ENCODE measurements around the gene NFYA. TPM values are rescaled to one million over a fixed set of nuclear protein-coding genes. Genes with fewer than 3 reads are reported as not detected.

The NFYA gene
- total and polyA plus RNA-seq, 2 of the 13 experiments (the other 11 are each of a cell fraction or from before 2014, with no cell fraction given), result 16.0 to 22.9 TPM

- no TSS peak for BruUV-seq (replicated peaks)
- peaks cover 0 to 21% of the 10 kb centered on the region in 2 experiments; a peak in 3 of 5 replicates for H3K36me3 ChIP-seq (replicated peaks in 1 of 2; ENCODE audit: control insufficient read depth in 1 of 2, insufficient read depth in 2 of 2, low read length in 2 of 2)
- H3K9me3 ChIP-seq (ENCODE audit: low read length), result no peaks in the 10 kb centered on the region
- no peaks in the 10 kb centered on the region for H4K20me1 ChIP-seq (ENCODE audit: insufficient read depth, low read length)
- CTCF ChIA-PET (ENCODE audit: low intra/inter-chr PET ratio, low total read pairs), result interaction anchor here (0.9 to 5.3 kb wide), 5 partner anchors 28 to 60 kb away, joined by 3 to 56 read pairs (median 25); partner anchors contain the start of gene UNC5CL
- in situ Hi-C loops (cut with HindIII; ENCODE audit: extremely low pct_ligation_motif_present, low pct_unique_long_range_greater_than_20kb), result loop anchor here (5.0 kb wide), 1 partner anchor 35 kb away; no protein-coding TSS in a partner anchor
- peaks cover 65% of the 10 kb centered on the region for H3K4me1 ChIP-seq (ENCODE audit: insufficient read depth, low read length)
- no peak overlapping the region for H3K4me3 ChIP-seq (replicated peaks in 1 of 3; ENCODE audit: insufficient read depth in 1 of 3, low read depth in 2 of 3, low read length in 3 of 3)
- POLR2A ChIA-PET, result no interaction called here
- ATAC-seq, result no peak
- peaks cover 9% of the 10 kb centered on the region for H3K79me2 ChIP-seq (ENCODE audit: insufficient read depth, low read length)
- peak; percentile 88 for DNase-seq (ENCODE audit: low spot score)
- intact Hi-C loops (cut with micrococcal nuclease; ENCODE audit: unreplicated experiment), result loop anchor here (1.0 to 10.0 kb wide), 7 partner anchors 35 to 742 kb away; no protein-coding TSS in a partner anchor
- WGBS (ENCODE audit: low lambda C conversion rate), result 37% methylated on average over 3 of the region's 3 CpGs
- no peak overlapping the region for H2AFZ ChIP-seq (ENCODE audit: low read length)
- H3K27me3 ChIP-seq (ENCODE audit: control insufficient read depth in 1 of 2, insufficient read depth in 2 of 2, low read length in 2 of 2), result no peaks in the 10 kb centered on the region; a peak in 1 of 5 replicates
- no peak overlapping the region for H3K9ac ChIP-seq (ENCODE audit: insufficient read depth, low read depth, low read length)
- H3K4me2 ChIP-seq (ENCODE audit: low read depth, low read length), result no peak overlapping the region
- FAIRE-seq, result peak; percentile 62
- H3K27ac ChIP-seq (ENCODE audit: extremely low read length, insufficient read depth, low read length), result no peak overlapping the region
- no peak for TF ChIP-seq KAT8 (CRISPR knock-in tag; IDR thresholded peaks at IDR 0.05)
- no peak for TF ChIP-seq ZNF317 (CRISPR knock-in tag; IDR thresholded peaks at IDR 0.05)
- TF ChIP-seq LBX2 (CRISPR knock-in tag; IDR thresholded peaks at IDR 0.05; ENCODE audit: borderline replicate concordance), result no peak
- no peak for TF ChIP-seq ARNT2 (CRISPR knock-in tag; IDR thresholded peaks at IDR 0.05; ENCODE audit: low read depth)
- TF ChIP-seq ISL2 (CRISPR knock-in tag; IDR thresholded peaks at IDR 0.05), result no peak
- peak; percentile 59; the same call in 1 of the 2 replicates for TF ChIP-seq KDM5A (IDR thresholded peaks at IDR 0.05; ENCODE audit: borderline replicate concordance, low read length)
- no peak for TF ChIP-seq ZBTB40 (IDR thresholded peaks at IDR 0.05)
- TF ChIP-seq ZBTB40 (CRISPR knock-in tag; IDR thresholded peaks at IDR 0.05), result no peak
- TF ChIP-seq ELF1 (CRISPR knock-in tag; IDR thresholded peaks at IDR 0.05), result peak; percentile 16; the same call in 1 of the 2 replicates
- TF ChIP-seq DMAP1 (CRISPR knock-in tag; IDR thresholded peaks at IDR 0.05), result no peak
- TF ChIP-seq TARDBP (CRISPR knock-in tag; IDR thresholded peaks at IDR 0.05), result peak; percentile 47; the same call in 1 of the 2 replicates
- peak; percentile 40 to 47; a peak in 2 of 4 replicates for TF ChIP-seq MAFK (conservative IDR thresholded peaks at IDR 0.05 in 1 of 2, IDR thresholded peaks at IDR 0.05 in 1 of 2; ENCODE audit: low read length in 2 of 2)
- 0 out of 2 replicates have a peak, but pooled peaks have one; percentile 13 for TF ChIP-seq THAP11 (CRISPR knock-in tag; IDR thresholded peaks at IDR 0.05)
- peak; percentile 40; the same call in 1 of the 2 replicates for TF ChIP-seq ATF2 (CRISPR knock-in tag; IDR thresholded peaks at IDR 0.05)
- no peak for TF ChIP-seq HDAC6 (IDR thresholded peaks at IDR 0.05; ENCODE audit: low read depth, low read length)
Measured at GRCh38 chr6:41066867-41067304, 5.9 kb upstream of the NFYA start.
